Omental fat pad (tissue), 4 donors: Measurements from ENCODE around the gene OSBPL10. TPM values are rescaled to one million over a fixed set of nuclear protein-coding genes. Genes with fewer than 3 reads are reported as not detected.
A peak's percentile ranks its signal among the peaks of the same experiment; 100 is the strongest.

Source experiments
- ATAC-seq: fragments of 150-250 bp; one replicate; pipeline ENCODE4 v1.9.1; 2016; ENCODE audit warnings: mild to moderate bottlenecking, moderate library complexity; ENCODE audit not compliant: low FRiP score
- DNase-seq: peaks from one replicate; pipeline ENCODE4 v3.0.0-alpha.2; 2019; ENCODE audit warnings: low spot score
- CTCF ChIP-seq, 3 donors: fragments of 450-650 bp; IDR thresholded peaks; one replicate each; pipeline ENCODE4 v1.5.1; 2016 to 2017; ENCODE audit warnings: antibody characterized with exemption in 3 of 3, mild to moderate bottlenecking in 3 of 3, moderate library complexity in 2 of 3
- total RNA-seq, 4 donors: library from RNA; depleted of rRNA; stranded (reverse); fragments of >200 nt; gene quantifications; one replicate each; pipeline ENCODE4 v1.1.0, GENCODE V29; 2016

Gene OSBPL10
- total RNA-seq, 4 donors from 2014 or later = 6.3 to 67.1 (median 10.5) TPM

DNA sequence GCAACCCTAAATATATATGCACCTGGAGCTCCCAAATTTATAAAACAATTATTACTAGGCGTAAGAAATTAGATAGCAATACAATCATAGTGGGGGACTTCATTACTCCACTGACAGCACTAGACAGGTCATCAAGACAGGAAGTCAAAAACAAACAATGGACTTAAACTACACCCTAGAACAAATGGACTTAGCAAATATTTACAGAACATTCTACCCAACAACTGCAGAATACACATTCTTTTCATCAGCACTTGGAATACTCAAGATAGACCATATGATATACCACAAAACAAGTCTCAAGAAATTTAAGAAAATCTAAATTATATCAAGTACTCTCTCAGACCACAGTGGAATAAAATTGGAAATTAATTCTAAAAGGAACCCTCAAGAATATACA lies 201.5 kb downstream of the OSBPL10 start:
- no peak for TF ChIP-seq CTCF (IDR thresholded peaks at IDR 0.05)
- no peak for DNase-seq
- ATAC-seq = no peak

- DNase-seq (no peak), ATAC-seq (no peak)
- TF ChIP-seq CTCF (IDR thresholded peaks at IDR 0.05) = no peak
These were observed 203.2 kb downstream of the OSBPL10 start for GRCh38 chr3:31777887-31778286.

- DNase-seq (no peak), ATAC-seq (no peak)
- no peak for TF ChIP-seq CTCF (IDR thresholded peaks at IDR 0.05)
These were observed 204.0 kb downstream of the OSBPL10 start for GRCh38 chr3:31777092-31777491.

GRCh38 chr3:31776016-31776415 lies 205.0 kb downstream of the OSBPL10 start:
- ATAC-seq = peak; percentile 46
- no peak for TF ChIP-seq CTCF (IDR thresholded peaks at IDR 0.05)
- DNase-seq = no peak

DNA sequence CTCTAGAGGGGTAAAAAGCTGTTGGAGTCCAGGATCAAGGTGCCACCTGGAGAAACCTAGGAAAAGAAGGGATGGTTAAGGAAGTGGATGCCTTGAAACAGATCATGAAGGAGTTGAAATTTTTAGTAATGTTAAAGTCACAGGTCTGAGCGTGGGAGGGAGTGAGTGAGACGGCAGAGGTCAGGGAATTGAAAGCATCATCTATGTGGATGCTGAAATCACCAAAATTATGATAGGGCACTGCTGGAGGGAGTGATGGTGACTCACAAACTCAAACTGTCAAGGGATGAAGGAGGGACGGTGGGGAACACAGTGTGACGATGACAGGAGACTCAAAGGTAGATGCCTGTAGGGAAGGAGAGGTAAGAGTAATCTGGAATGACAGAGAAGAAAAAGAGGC lies 205.7 kb downstream of the OSBPL10 start:
- ATAC-seq (no peak), DNase-seq (no peak)
- TF ChIP-seq CTCF (IDR thresholded peaks at IDR 0.05) = no peak

- ATAC-seq (no peak), DNase-seq (no peak)
- TF ChIP-seq CTCF (IDR thresholded peaks at IDR 0.05) = no peak
These were observed 208.1 kb downstream of the OSBPL10 start for GRCh38 chr3:31772758-31773473.

DNA sequence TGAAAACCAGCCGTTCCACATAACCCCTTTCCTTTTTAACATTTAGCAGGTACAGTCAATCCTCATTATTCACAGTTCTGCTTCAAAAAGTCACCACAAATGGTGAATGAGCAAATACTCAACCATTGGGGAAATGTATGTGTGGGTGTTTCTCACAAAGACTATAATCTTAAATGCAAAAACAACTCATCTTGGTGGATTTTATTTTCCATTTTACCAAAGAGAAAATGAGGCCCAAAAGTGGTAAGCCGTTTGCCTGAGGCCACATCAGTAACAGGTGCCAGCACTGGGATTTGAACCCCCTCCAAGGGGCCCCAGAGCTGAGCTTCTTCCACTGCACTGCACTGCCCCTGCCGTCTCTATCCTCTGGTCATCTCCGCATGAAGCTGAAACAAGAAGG lies 208.8 kb downstream of the OSBPL10 start:
- no peak for ATAC-seq
- no peak for DNase-seq
- TF ChIP-seq CTCF (IDR thresholded peaks at IDR 0.05) = no peak
